Upper lobe of left lung (tissue), 6 donors: ENCODE results near the gene ASB18. TPM values are rescaled to one million over a fixed set of nuclear protein-coding genes. Genes with fewer than 3 reads are reported as not detected.

Source experiments
- ATAC-seq, 2 donors: fragments of 200-7000 bp; cut with Tn5 transposase; one replicate each; pipeline ENCODE4 v1.9.1; 2022; ENCODE audit warnings: mild to moderate bottlenecking in 2 of 2, moderate library complexity in 2 of 2; ENCODE audit not compliant: low FRiP score in 2 of 2
- DNase-seq, 2 donors: peaks; one replicate each; pipeline ENCODE4 v3.0.0-alpha.2; 2019 to 2020
- H3K27ac ChIP-seq, 4 donors: fragments of 200-600 bp; sonication (generic); one replicate each; pipeline ENCODE4 v1.5.1; 2016 to 2019
- H3K27me3 ChIP-seq, 4 donors: fragments of 200-600 bp; sonication (generic); one replicate each; pipeline ENCODE4 v1.5.1; 2017 to 2019
- H3K36me3 ChIP-seq, 4 donors: fragments of 200-600 bp; sonication (generic); one replicate each; pipeline ENCODE4 v1.5.1; 2016 to 2019
- H3K4me1 ChIP-seq, 4 donors: fragments of 200-600 bp; sonication (generic); one replicate each; pipeline ENCODE4 v1.5.1; 2018 to 2019
- H3K4me3 ChIP-seq, 4 donors: fragments of 200-600 bp; sonication (generic); one replicate each; pipeline ENCODE4 v1.5.1; 2017 to 2019; ENCODE audit warnings: mild to moderate bottlenecking in 2 of 4, moderate library complexity in 1 of 4
- H3K9me3 ChIP-seq, 4 donors: fragments of 200-600 bp; sonication (generic); one replicate each; pipeline ENCODE4 v1.5.1; 2018 to 2019
- CTCF ChIP-seq, 6 experiments: fragments of 450-650 bp in 4 of 6; fragments of 200-600 bp in 2 of 6; sonication (generic) in 2 of 6; IDR thresholded peaks; one replicate each; pipeline ENCODE4 v1.5.1; 2016 to 2019; ENCODE audit warnings: antibody characterized with exemption in 6 of 6
- EP300 ChIP-seq, 4 donors: sonication (generic); formaldehyde crosslinking; IDR thresholded peaks; one replicate each; pipeline ENCODE4 v1.5.1; 2017; ENCODE audit warnings: antibody characterized with exemption in 4 of 4, control low read depth in 2 of 4
- POLR2A ChIP-seq, 4 donors: fragments of 450-650 bp; IDR thresholded peaks; one replicate each; pipeline ENCODE4 v1.5.1; 2016 to 2017; ENCODE audit warnings: antibody characterized with exemption in 4 of 4, mild to moderate bottlenecking in 2 of 4
- POLR2AphosphoS5 ChIP-seq, 2 donors: sonication (generic); formaldehyde crosslinking; IDR thresholded peaks; one replicate each; pipeline ENCODE4 v1.5.1; 2017; ENCODE audit warnings: antibody characterized with exemption in 2 of 2
- WGBS, 2 donors: methylation state at CpG; one replicate each; pipeline ENCODE4 v1.1.5; 2017 to 2018; 5-methylcytosine and 5-hydroxymethylcytosine counted together
- total RNA-seq, 6 donors: library from RNA; depleted of rRNA in 4 of 6; stranded (reverse); fragments of >200 nt in 4 of 6; gene quantifications; one replicate each; pipeline versions ENCODE4 v1.1.0 to v1.2.1, GENCODE V29; 2016 to 2021
- donor health status: DM: no; HTN: no; CAD: no; lungs with moderate emphysema.
- donor health status: DM: no; HTN: yes; CAD: no; lungs with severe emphysema.

The ASB18 gene
- total RNA-seq, 6 donors from 2014 or later, result not detected

GRCh38 chr2:236287656-236288055, 23.4 kb upstream of the ASB18 start:
- Histone ChIP-seq H3K27me3 (no peaks in the 10 kb centered on the region), H3K4me1 (no peaks in the 10 kb centered on the region), H3K36me3 (no peaks in the 10 kb centered on the region), H3K27ac (no peak overlapping the region), H3K4me3 (no peak overlapping the region), H3K9me3 (no peaks in the 10 kb centered on the region)
- TF ChIP-seq POLR2AphosphoS5 (IDR thresholded peaks at IDR 0.05), result no peak
- TF ChIP-seq CTCF (IDR thresholded peaks at IDR 0.05), result no peak
- no peak for TF ChIP-seq POLR2A (IDR thresholded peaks at IDR 0.05)
- TF ChIP-seq EP300 (IDR thresholded peaks at IDR 0.05), result no peak
- WGBS, 2 donors, result 86 to 88% methylated on average over 6 of the region's 6 CpGs
- DNase-seq (no peak), ATAC-seq (no peak)

GRCh38 chr2:236286873-236287545, 22.8 kb upstream of the ASB18 start:
- TF ChIP-seq POLR2AphosphoS5 (IDR thresholded peaks at IDR 0.05), result no peak
- no peak for TF ChIP-seq EP300 (IDR thresholded peaks at IDR 0.05)
- TF ChIP-seq CTCF (IDR thresholded peaks at IDR 0.05), result no peak
- TF ChIP-seq POLR2A (IDR thresholded peaks at IDR 0.05), result no peak

GRCh38 chr2:236284208-236284607, 20.0 kb upstream of the ASB18 start:
- no peak for DNase-seq
- Histone ChIP-seq H3K27me3 (no peaks in the 10 kb centered on the region), H3K9me3 (no peaks in the 10 kb centered on the region), H3K4me3 (no peak overlapping the region), H3K36me3 (no peaks in the 10 kb centered on the region), H3K4me1 (no peaks in the 10 kb centered on the region), H3K27ac (no peak overlapping the region)
- ATAC-seq, result no peak
- TF ChIP-seq CTCF (IDR thresholded peaks at IDR 0.05) (no peak), POLR2AphosphoS5 (IDR thresholded peaks at IDR 0.05) (no peak), POLR2A (IDR thresholded peaks at IDR 0.05) (no peak), EP300 (IDR thresholded peaks at IDR 0.05) (no peak)
- 64 to 71% methylated on average over 1 of the region's 1 CpG for WGBS, 2 donors

More at GRCh38 chr2:236286873-236287545, 22.8 kb upstream of the ASB18 start:
- 84 to 89% methylated on average over 7 of the region's 7 CpGs for WGBS, 2 donors
- Histone ChIP-seq H3K4me1 (no peaks in the 10 kb centered on the region), H3K9me3 (no peaks in the 10 kb centered on the region), H3K36me3 (no peaks in the 10 kb centered on the region), H3K27me3 (no peaks in the 10 kb centered on the region), H3K27ac (no peak overlapping the region), H3K4me3 (no peak overlapping the region)
- DNase-seq (no peak), ATAC-seq (no peak)

GRCh38 chr2:236282406-236282805, 18.2 kb upstream of the ASB18 start:
- Histone ChIP-seq H3K4me1 (no peaks in the 10 kb centered on the region), H3K27ac (no peak overlapping the region), H3K27me3 (no peaks in the 10 kb centered on the region), H3K4me3 (no peak overlapping the region), H3K9me3 (peaks cover 0 to 4% (median 0%) of the 10 kb centered on the region in 4 donors), H3K36me3 (no peaks in the 10 kb centered on the region)
- DNase-seq, result no peak
- ATAC-seq, result no peak
- WGBS, 2 donors, result 83 to 94% methylated on average over 1 of the region's 1 CpG
- no peak for TF ChIP-seq POLR2A (IDR thresholded peaks at IDR 0.05)

GRCh38 chr2:236281423-236281822, 17.2 kb upstream of the ASB18 start:
- no peaks in the 10 kb centered on the region for H3K36me3 ChIP-seq
- H3K4me1 ChIP-seq, result no peaks in the 10 kb centered on the region
- H3K27ac ChIP-seq, result no peak overlapping the region
- DNase-seq (no peak), ATAC-seq (no peak)
- WGBS, 2 donors, result 85 to 87% methylated on average over 3 of the region's 3 CpGs
- TF ChIP-seq POLR2A (IDR thresholded peaks at IDR 0.05) (no peak), POLR2AphosphoS5 (IDR thresholded peaks at IDR 0.05) (no peak), EP300 (IDR thresholded peaks at IDR 0.05) (no peak), CTCF (IDR thresholded peaks at IDR 0.05) (no peak)
- H3K4me3 ChIP-seq, result no peak overlapping the region
- peaks cover 0 to 4% (median 0%) of the 10 kb centered on the region in 4 donors for H3K9me3 ChIP-seq
- H3K27me3 ChIP-seq, result no peaks in the 10 kb centered on the region
